HepG2 (cell line): Measurements from ENCODE around the gene SLC43A1. TPM values are rescaled to one million over a fixed set of nuclear protein-coding genes. Genes with fewer than 3 reads are reported as not detected.

ENCODE experiments used
- ATAD3A ChIP-seq: sonication (generic); formaldehyde crosslinking; IDR thresholded peaks from 2 replicates; pipeline ENCODE4 v1.4.0; 2020; ENCODE audit warnings: missing genetic modification reagents
- BCL6 ChIP-seq: IDR thresholded peaks from 2 replicates; pipeline ENCODE4 v1.6.1; 2016; ENCODE audit warnings: missing genetic modification reagents, missing compliant biosample characterization
- ELF3 ChIP-seq: IDR thresholded peaks from 2 replicates; pipeline ENCODE4 v1.6.1; 2016; ENCODE audit warnings: missing genetic modification reagents, missing compliant biosample characterization
- MEF2D ChIP-seq: sonication (generic); formaldehyde crosslinking; IDR thresholded peaks from 2 replicates; pipeline ENCODE4 v1.5.1; 2020; ENCODE audit warnings: mild to moderate bottlenecking, missing genetic modification reagents
- MTA3 ChIP-seq: sonication (generic); formaldehyde crosslinking; IDR thresholded peaks from 2 replicates; pipeline ENCODE4 v1.4.0; 2020; ENCODE audit warnings: missing genetic modification reagents
- SSRP1 ChIP-seq: IDR thresholded peaks from 2 replicates; pipeline ENCODE4 v1.6.1; 2016; ENCODE audit warnings: control low read depth
- TGIF2 ChIP-seq: IDR thresholded peaks from 2 replicates; pipeline ENCODE4 v1.6.1; 2016; ENCODE audit warnings: control low read depth, missing compliant biosample characterization
- ZBTB38 ChIP-seq: sonication (generic); formaldehyde crosslinking; IDR thresholded peaks from 2 replicates; pipeline ENCODE4 v1.5.1; 2020; ENCODE audit warnings: mild to moderate bottlenecking, missing genetic modification reagents
- ZKSCAN5 ChIP-seq: sonication (generic); formaldehyde crosslinking; IDR thresholded peaks from 2 replicates; pipeline ENCODE4 v1.5.1; 2020; ENCODE audit warnings: mild to moderate bottlenecking, missing genetic modification reagents
- ZNF224 ChIP-seq: sonication (generic); formaldehyde crosslinking; IDR thresholded peaks from 2 replicates; pipeline ENCODE4 v1.5.0; 2020; ENCODE audit warnings: mild to moderate bottlenecking, missing genetic modification reagents
- ZNF256 ChIP-seq: sonication (generic); formaldehyde crosslinking; conservative IDR thresholded peaks from 2 replicates; pipeline ENCODE4 v1.4.0; 2020; ENCODE audit warnings: missing genetic modification reagents
- ZNF678 ChIP-seq: sonication (generic); formaldehyde crosslinking; IDR thresholded peaks from 2 replicates; pipeline ENCODE4 v1.4.0; 2020; ENCODE audit warnings: mild to moderate bottlenecking, missing genetic modification reagents
- polyA plus RNA-seq, 8 experiments: library from polyadenylated mRNA; depleted of rRNA in 3 of 8; stranded (reverse) in 7 of 8; unstranded in 1 of 8; fragments of >200 nt; fragmentation: Illumina TruSeq in 4 of 8; extraction: Trizol in 4 of 8; gene quantifications; 2 replicates each; pipeline versions ENCODE4 v1.2.1 to v1.2.3, GENCODE V29; 2011 to 2016; ENCODE audit warnings: low read depth in 4 of 8, missing spikeins in 1 of 8, mixed read lengths in 1 of 8; ENCODE audit not compliant: insufficient read depth in 1 of 8
- total RNA-seq, 5 experiments: library from RNA; depleted of rRNA; stranded (reverse); fragments of >200 nt; fragmentation: Illumina TruSeq; extraction: Trizol; gene quantifications; 2 replicates each; pipeline ENCODE4 v1.2.3, GENCODE V29; 2016; ENCODE audit warnings: low read depth in 1 of 5
- TF ChIP-seq, protein P1 (sequence below): sonication (generic); formaldehyde crosslinking; IDR thresholded peaks from 2 replicates; pipeline ENCODE4 v1.4.0; 2020; ENCODE audit warnings: missing genetic modification reagents, borderline replicate concordance
- TF ChIP-seq, protein P2 (sequence below): sonication (generic); formaldehyde crosslinking; IDR thresholded peaks from 2 replicates; pipeline ENCODE4 v1.8.0; 2022; ENCODE audit warnings: missing genetic modification reagents, low read depth, mild to moderate bottlenecking, borderline replicate concordance
- TF ChIP-seq, protein P3 (sequence below): sonication (generic); formaldehyde crosslinking; IDR thresholded peaks from 2 replicates; pipeline ENCODE4 v1.5.0; 2020; ENCODE audit warnings: missing genetic modification reagents
- TF ChIP-seq, protein P4 (sequence below): sonication (generic); formaldehyde crosslinking; IDR thresholded peaks from 2 replicates; pipeline ENCODE4 v1.4.0; 2020; ENCODE audit warnings: missing genetic modification reagents

The SLC43A1 gene
- total and polyA plus RNA-seq, 2 of the 13 experiments (the other 11 are each of a cell fraction or from before 2014, with no cell fraction given): 72.3 to 87.6 TPM

DNA sequence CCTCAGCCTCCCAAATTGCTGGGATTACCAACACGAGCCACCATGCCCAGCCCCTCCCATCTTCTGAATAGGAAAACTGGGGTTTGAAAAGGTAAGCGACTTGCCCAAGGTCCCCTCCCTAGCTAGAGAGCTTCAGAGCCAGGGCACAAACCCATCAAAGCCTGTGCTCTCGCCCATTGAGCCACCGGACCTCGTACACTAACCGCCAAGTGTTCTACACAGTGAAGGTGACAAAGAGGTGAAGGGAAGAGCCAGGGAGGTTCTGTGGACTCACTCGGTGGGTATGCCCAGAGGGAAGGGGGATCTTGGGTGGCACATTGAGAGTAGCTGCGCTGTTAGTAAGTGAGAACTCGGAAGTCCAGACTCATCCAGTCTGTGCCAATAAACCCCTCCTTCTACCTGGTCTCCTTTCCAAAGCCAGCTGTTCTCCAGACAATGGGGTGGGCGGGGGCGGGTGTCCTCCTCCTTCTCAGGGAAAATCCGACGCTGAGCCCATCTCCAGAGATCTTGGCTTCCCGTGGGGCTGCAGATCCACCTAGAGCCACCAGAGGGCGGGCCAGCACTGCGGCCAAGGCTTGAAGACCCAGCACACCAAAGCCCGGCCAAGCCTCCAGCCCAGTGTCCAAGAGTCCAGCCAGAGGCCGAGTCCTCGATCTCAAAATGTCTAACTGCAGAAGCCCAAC lies 58.4 kb downstream of the SLC43A1 start (continued):
- TF ChIP-seq, protein P1, sequence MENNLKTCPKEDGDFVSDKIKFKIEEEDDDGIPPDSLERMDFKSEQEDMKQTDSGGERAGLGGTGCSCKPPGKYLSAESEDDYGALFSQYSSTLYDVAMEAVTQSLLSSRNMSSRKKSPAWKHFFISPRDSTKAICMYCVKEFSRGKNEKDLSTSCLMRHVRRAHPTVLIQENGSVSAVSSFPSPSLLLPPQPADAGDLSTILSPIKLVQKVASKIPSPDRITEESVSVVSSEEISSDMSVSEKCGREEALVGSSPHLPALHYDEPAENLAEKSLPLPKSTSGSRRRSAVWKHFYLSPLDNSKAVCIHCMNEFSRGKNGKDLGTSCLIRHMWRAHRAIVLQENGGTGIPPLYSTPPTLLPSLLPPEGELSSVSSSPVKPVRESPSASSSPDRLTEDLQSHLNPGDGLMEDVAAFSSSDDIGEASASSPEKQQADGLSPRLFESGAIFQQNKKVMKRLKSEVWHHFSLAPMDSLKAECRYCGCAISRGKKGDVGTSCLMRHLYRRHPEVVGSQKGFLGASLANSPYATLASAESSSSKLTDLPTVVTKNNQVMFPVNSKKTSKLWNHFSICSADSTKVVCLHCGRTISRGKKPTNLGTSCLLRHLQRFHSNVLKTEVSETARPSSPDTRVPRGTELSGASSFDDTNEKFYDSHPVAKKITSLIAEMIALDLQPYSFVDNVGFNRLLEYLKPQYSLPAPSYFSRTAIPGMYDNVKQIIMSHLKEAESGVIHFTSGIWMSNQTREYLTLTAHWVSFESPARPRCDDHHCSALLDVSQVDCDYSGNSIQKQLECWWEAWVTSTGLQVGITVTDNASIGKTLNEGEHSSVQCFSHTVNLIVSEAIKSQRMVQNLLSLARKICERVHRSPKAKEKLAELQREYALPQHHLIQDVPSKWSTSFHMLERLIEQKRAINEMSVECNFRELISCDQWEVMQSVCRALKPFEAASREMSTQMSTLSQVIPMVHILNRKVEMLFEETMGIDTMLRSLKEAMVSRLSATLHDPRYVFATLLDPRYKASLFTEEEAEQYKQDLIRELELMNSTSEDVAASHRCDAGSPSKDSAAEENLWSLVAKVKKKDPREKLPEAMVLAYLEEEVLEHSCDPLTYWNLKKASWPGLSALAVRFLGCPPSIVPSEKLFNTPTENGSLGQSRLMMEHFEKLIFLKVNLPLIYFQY (CRISPR knock-in tag): peak; percentile 92; the same call in 1 of the 2 replicates
- TF ChIP-seq ZNF256 (CRISPR knock-in tag): no peak
- 0 out of 2 replicates have a peak, but pooled peaks have one; percentile 19 for TF ChIP-seq ELF3 (CRISPR knock-in tag)
- TF ChIP-seq, protein P2, sequence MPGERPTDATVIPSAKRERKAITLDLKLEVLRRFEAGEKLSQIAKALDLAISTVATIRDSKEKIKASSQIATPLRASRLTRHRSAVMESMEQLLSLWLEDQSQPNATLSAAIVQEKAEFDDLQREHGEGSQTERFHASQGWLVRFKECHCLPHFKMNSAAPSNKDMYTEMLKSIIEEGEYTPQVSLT (CRISPR knock-in tag): no peak
- no peak for TF ChIP-seq ZNF224 (CRISPR knock-in tag)
- TF ChIP-seq ATAD3A (CRISPR knock-in tag): no peak
- no peak for TF ChIP-seq ZNF678
- TF ChIP-seq MEF2D (CRISPR knock-in tag): 0 out of 2 replicates have a peak, but pooled peaks have one; percentile 20
- TF ChIP-seq, protein P3, sequence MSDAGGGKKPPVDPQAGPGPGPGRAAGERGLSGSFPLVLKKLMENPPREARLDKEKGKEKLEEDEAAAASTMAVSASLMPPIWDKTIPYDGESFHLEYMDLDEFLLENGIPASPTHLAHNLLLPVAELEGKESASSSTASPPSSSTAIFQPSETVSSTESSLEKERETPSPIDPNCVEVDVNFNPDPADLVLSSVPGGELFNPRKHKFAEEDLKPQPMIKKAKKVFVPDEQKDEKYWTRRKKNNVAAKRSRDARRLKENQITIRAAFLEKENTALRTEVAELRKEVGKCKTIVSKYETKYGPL: no peak
- no peak for TF ChIP-seq ZKSCAN5 (CRISPR knock-in tag)
- 0 out of 2 replicates have a peak, but pooled peaks have one; percentile 58 for TF ChIP-seq TGIF2
- 0 out of 2 replicates have a peak, but pooled peaks have one; percentile 29 for TF ChIP-seq SSRP1 (CRISPR knock-in tag)
- TF ChIP-seq MTA3 (CRISPR knock-in tag): no peak
- TF ChIP-seq, protein P4, sequence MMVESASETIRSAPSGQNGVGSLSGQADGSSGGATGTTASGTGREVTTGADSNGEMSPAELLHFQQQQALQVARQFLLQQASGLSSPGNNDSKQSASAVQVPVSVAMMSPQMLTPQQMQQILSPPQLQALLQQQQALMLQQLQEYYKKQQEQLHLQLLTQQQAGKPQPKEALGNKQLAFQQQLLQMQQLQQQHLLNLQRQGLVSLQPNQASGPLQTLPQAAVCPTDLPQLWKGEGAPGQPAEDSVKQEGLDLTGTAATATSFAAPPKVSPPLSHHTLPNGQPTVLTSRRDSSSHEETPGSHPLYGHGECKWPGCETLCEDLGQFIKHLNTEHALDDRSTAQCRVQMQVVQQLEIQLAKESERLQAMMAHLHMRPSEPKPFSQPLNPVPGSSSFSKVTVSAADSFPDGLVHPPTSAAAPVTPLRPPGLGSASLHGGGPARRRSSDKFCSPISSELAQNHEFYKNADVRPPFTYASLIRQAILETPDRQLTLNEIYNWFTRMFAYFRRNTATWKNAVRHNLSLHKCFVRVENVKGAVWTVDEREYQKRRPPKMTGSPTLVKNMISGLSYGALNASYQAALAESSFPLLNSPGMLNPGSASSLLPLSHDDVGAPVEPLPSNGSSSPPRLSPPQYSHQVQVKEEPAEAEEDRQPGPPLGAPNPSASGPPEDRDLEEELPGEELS (CRISPR knock-in tag): peak; percentile 49; the same call in 1 of the 2 replicates
- peak; percentile 43; the same call in 1 of the 2 replicates for TF ChIP-seq BCL6 (CRISPR knock-in tag)
- TF ChIP-seq ZBTB38 (CRISPR knock-in tag): 0 out of 2 replicates have a peak, but pooled peaks have one; percentile 53
